ENCODE measurements around the gene FLAD1.

FLAD1 gene

DNA sequence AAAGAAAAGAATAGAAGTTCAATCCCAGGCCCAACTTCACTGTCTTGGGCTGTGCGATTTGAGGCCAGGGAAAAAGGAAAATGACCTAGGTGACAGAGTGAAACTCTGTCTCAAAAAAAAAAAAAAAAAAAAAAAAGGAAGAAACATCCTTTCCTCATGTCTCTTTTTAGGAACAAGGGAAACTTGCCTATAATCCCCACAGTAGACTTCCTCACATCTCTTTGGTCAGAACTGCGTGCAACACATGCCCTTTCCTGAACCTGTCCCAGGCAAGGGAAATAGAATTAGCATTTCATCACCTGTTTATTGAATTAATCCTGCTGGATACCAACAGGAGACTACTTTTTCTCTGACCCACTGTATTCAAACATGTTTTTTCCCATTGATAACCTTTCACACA is 52.8 kb downstream of the FLAD1 start:
- ATAC-seq, result no peak
- H3K36me3 Mint-ChIP-seq, result no peaks in the 10 kb centered on the region
- DNase-seq (ENCODE audit: low spot score in 2 of 2), result no peak
- H3K4me3 Mint-ChIP-seq, result no peak overlapping the region
- no peaks in the 10 kb centered on the region for H3K4me1 Mint-ChIP-seq
- no peak overlapping the region for H3K27ac Mint-ChIP-seq
- no peaks in the 10 kb centered on the region for H3K9me3 Mint-ChIP-seq

- Mint-ChIP-seq H3K27ac (no peak overlapping the region), H3K9me3 (no peaks in the 10 kb centered on the region), H3K4me1 (no peaks in the 10 kb centered on the region), H3K36me3 (no peaks in the 10 kb centered on the region), H3K4me3 (no peak overlapping the region)
- no peak for ATAC-seq
- DNase-seq (ENCODE audit: low spot score in 2 of 2), result no peak
These were observed 53.9 kb downstream of the FLAD1 start for GRCh38 chr1:155037043-155037442.

DNA sequence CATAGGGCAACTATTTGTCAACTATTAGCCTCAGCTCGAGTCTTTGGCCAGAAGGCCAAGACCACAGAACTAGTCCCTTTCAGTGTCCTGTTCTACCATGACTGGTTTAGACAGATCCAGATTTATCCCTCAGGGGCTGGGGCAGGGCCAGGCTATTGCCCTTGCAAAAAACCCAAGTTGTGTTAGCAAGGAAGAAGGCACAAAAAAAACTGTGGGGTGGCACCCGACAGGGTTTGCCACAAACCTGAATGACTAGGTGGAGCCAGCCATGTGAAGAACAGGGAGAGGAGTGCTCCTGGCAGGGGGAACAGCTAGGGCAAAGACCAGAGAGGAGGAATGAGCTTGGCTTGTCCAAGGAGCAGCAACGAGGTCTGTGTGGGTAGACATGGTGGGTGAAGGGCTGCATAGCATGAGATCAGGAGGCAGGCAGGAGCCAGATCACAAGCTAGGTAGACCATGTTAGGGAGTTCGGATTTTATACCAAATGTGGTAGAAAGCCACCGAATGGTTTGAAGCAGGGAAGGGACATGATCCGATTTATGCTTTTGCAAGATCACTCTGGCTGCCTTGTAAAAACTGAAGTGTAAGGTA is 54.8 kb downstream of the FLAD1 start:
- no peaks in the 10 kb centered on the region for H3K4me1 Mint-ChIP-seq
- H3K9me3 Mint-ChIP-seq, result no peaks in the 10 kb centered on the region
- no peak overlapping the region for H3K4me3 Mint-ChIP-seq
- DNase-seq (ENCODE audit: low spot score in 2 of 2), result no peak
- no peaks in the 10 kb centered on the region for H3K36me3 Mint-ChIP-seq
- no peak for ATAC-seq
- H3K27ac Mint-ChIP-seq, result no peak overlapping the region

GRCh38 chr1:155038602-155039307 is 55.6 kb downstream of the FLAD1 start:
- H3K9me3 Mint-ChIP-seq, result no peaks in the 10 kb centered on the region
- H3K36me3 Mint-ChIP-seq, result no peaks in the 10 kb centered on the region
- ATAC-seq, result no peak
- no peak for DNase-seq (ENCODE audit: low spot score in 2 of 2)
- H3K4me1 Mint-ChIP-seq, result no peaks in the 10 kb centered on the region
- H3K4me3 Mint-ChIP-seq, result no peak overlapping the region
- no peak overlapping the region for H3K27ac Mint-ChIP-seq

DNA sequence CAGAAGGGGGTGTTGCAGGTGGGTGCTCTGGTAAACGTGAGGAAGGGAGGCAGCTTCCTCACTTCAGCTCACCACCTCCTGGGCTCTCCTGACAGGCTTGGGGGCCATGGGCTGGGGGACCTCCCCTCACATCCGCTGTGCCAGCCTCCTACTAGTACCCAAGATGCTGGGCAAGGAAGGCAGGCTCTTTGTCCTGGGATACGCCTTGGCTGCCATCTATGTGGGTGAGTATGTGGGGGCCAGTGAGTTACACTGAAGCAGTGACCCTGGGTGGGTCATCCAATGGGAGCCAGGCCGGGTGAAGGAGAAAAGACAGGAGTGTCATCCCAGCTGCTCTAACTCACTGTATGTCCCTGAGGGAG is 56.1 kb downstream of the FLAD1 start:
- ATAC-seq (no peak), DNase-seq (ENCODE audit: low spot score in 2 of 2) (no peak)
- Mint-ChIP-seq H3K9me3 (no peaks in the 10 kb centered on the region), H3K36me3 (no peaks in the 10 kb centered on the region), H3K4me3 (no peak overlapping the region), H3K4me1 (peaks cover 2% of the 10 kb centered on the region), H3K27ac (no peak overlapping the region)

- no peak overlapping the region for H3K27ac Mint-ChIP-seq
- H3K4me1 Mint-ChIP-seq, result peaks cover 14% of the 10 kb centered on the region
- DNase-seq (ENCODE audit: low spot score in 2 of 2), result no peak
- H3K9me3 Mint-ChIP-seq, result no peaks in the 10 kb centered on the region
- no peaks in the 10 kb centered on the region for H3K36me3 Mint-ChIP-seq
- no peak for ATAC-seq
- no peak overlapping the region for H3K4me3 Mint-ChIP-seq
These were observed 57.4 kb downstream of the FLAD1 start for GRCh38 chr1:155040358-155041093.

Data from stimulated activated effector memory CD8-positive, alpha-beta T cell treated with anti-CD3 and anti-CD28 coated beads, Interleukin-12 subunit alpha, Interleukin-12 subunit beta, amount 100 ng/mL, for 72 hours (primary cell).